ENCODE data around the gene MGAT4A. TPM values are rescaled to one million over a fixed set of nuclear protein-coding genes. Genes with fewer than 3 reads are reported as not detected.

The MGAT4A gene
- total and polyA plus RNA-seq, 9 of the 15 experiments (the other 6 are each of a cell fraction or from before 2014, with no cell fraction given) = 0.03 to 0.53 (median 0.18) TPM; not detected in 2

GRCh38 chr2:98777076-98777475, 46.1 kb upstream of the MGAT4A start (continued):
- TF ChIP-seq TAL1 (IDR thresholded peaks at IDR 0.05) (no peak), ZFPM2 (CRISPR knock-in tag; IDR thresholded peaks at IDR 0.05) (no peak), RUNX1 (IDR thresholded peaks at IDR 0.05; ENCODE audit: low read depth) (no peak), ZNF398 (CRISPR knock-in tag; IDR thresholded peaks at IDR 0.05) (no peak), BACH1 (tag; IDR thresholded peaks at IDR 0.05) (no peak)

GRCh38 chr2:98776136-98776535, 45.2 kb upstream of the MGAT4A start:
- BruUV-seq (replicated peaks) = no TSS peak
- H4K20me1 ChIP-seq (replicated peaks; ENCODE audit: control insufficient read depth, insufficient read depth, low read length) = no peaks in the 10 kb centered on the region; the same call in 1 of the 2 replicates
- in situ Hi-C loops (cut with MboI) (no loop called here), intact Hi-C loops (cut with micrococcal nuclease) (no loop called here)
- peaks cover 22 to 52% of the 10 kb centered on the region in 2 experiments; a peak in 4 of 5 replicates for H3K27me3 ChIP-seq (ENCODE audit: control insufficient read depth in 2 of 2, insufficient read depth in 2 of 2, low read length in 2 of 2)
- no peak overlapping the region for H3K4me2 ChIP-seq (ENCODE audit: insufficient read depth, low read length)
- ChIA-PET POLR2A (no interaction called here), CTCF (ENCODE audit: low intra/inter-chr PET ratio) (no interaction called here)
- H3K27ac ChIP-seq (ENCODE audit: extremely low read depth, low read depth, low read length) = no peak overlapping the region
- H3K9ac ChIP-seq (ENCODE audit: insufficient read depth in 1 of 2, low read depth in 2 of 2, low read length in 2 of 2) = no peak overlapping the region
- no peaks in the 10 kb centered on the region for H3K9me3 ChIP-seq (replicated peaks; ENCODE audit: control insufficient read depth, insufficient read depth, low read depth, low read length)
- no peak overlapping the region for H3K4me3 ChIP-seq
- no peak for TF ChIP-seq CBX2 (IDR thresholded peaks at IDR 0.05; ENCODE audit: insufficient read depth, low read length, poor library complexity, severe bottlenecking)
- no peak for TF ChIP-seq BACH1 (tag; IDR thresholded peaks at IDR 0.05)
- no peak for TF ChIP-seq FUS (optimal IDR thresholded peaks at IDR 0.05; ENCODE audit: low read depth, low read length)
- no peak for TF ChIP-seq NFE2L1 (tag; IDR thresholded peaks at IDR 0.05; ENCODE audit: borderline replicate concordance, low read depth)
- TF ChIP-seq POLR2B (IDR thresholded peaks at IDR 0.05; ENCODE audit: low read depth, partially characterized antibody) = no peak
- TF ChIP-seq LEF1 (IDR thresholded peaks at IDR 0.05) = no peak
- no peak for TF ChIP-seq ATF7 (IDR thresholded peaks at IDR 0.05)
- no peak for TF ChIP-seq ZNF77 (CRISPR knock-in tag; IDR thresholded peaks at IDR 0.05)
- TF ChIP-seq HDAC6 (IDR thresholded peaks at IDR 0.05; ENCODE audit: low read depth, low read length) = no peak
- no peak for TF ChIP-seq TEAD2 (tag; IDR thresholded peaks at IDR 0.05)
- TF ChIP-seq ZNF644 (tag; IDR thresholded peaks at IDR 0.05; ENCODE audit: low read depth) = no peak
- no peak for TF ChIP-seq ZNF444 (CRISPR knock-in tag; IDR thresholded peaks at IDR 0.05)
- no peak for TF ChIP-seq PHB (CRISPR knock-in tag; IDR thresholded peaks at IDR 0.05)
- no peak overlapping the region for H2AFZ ChIP-seq (ENCODE audit: low read depth, low read length)
- FAIRE-seq (no peak), ATAC-seq (no peak), DNase-seq (ENCODE audit: extremely low read depth in 1 of 4, low spot score in 3 of 4) (no peak)
- no CpG with 5 or more reads among the region's 1 CpG for WGBS (ENCODE audit: insufficient coverage, low coverage, missing lambda C conversion rate)
- no peaks in the 10 kb centered on the region for H3K4me1 ChIP-seq (replicated peaks in 1 of 2; ENCODE audit: control insufficient read depth in 2 of 2, insufficient read depth in 2 of 2, low read length in 2 of 2)
- no peaks in the 10 kb centered on the region for H3K36me3 ChIP-seq (ENCODE audit: control insufficient read depth, insufficient read depth, low read length)
- no peaks in the 10 kb centered on the region for H3K9me1 ChIP-seq (ENCODE audit: control insufficient read depth, insufficient read depth, low read length)
- no peaks in the 10 kb centered on the region for H3K79me2 ChIP-seq (ENCODE audit: control insufficient read depth, insufficient read depth, low read length)

Data from K562 (cell line).